B cell (primary cell): Measurements from ENCODE around the gene CENPP. TPM values are rescaled to one million over a fixed set of nuclear protein-coding genes. Genes with fewer than 3 reads are reported as not detected.

Experiments used
- ATAC-seq: fragments of 200-7000 bp; cut with Tn5 transposase; one replicate; pipeline ENCODE4 v1.10.0; 2021; ENCODE audit warnings: low read depth, mild to moderate bottlenecking, moderate number of reproducible peaks, moderate library complexity
- CTCF ChIA-PET: fragments of 350-600 bp; sonication (Branson Sonifier 250); formaldehyde crosslinking; loops from one replicate; lab custom pipeline; 2021; ENCODE audit warnings: antibody characterized with exemption, inconsistent platforms; lab: Charles Lee
- POLR2A ChIA-PET: fragments of 350-600 bp; sonication (Branson Sonifier 250); formaldehyde crosslinking; loops from one replicate; lab custom pipeline; 2021; ENCODE audit warnings: antibody characterized with exemption; lab: Charles Lee
- DNase-seq: peaks from one replicate; pipeline ENCODE4 v3.0.0; 2013
- H2AFZ ChIP-seq: 2 replicates; pipeline ENCODE4 v1.6.1; 2012; ENCODE audit warnings: mild to moderate bottlenecking, low read depth, low read length; ENCODE audit not compliant: insufficient read depth, poor library complexity, severe bottlenecking
- H3K27ac ChIP-seq, 2 donors: 1 replicate in 1 of 2; 2 replicates in 1 of 2; pipeline ENCODE4 v1.5.1; 2012 to 2013; ENCODE audit warnings: low read length in 2 of 2, mild to moderate bottlenecking in 2 of 2, moderate library complexity in 1 of 2
- H3K27me3 ChIP-seq, 4 experiments: fragments of 200-600 bp in 1 of 4; sonication (generic) in 1 of 4; replicated peaks in 1 of 4; 1 replicate in 2 of 4; 2 replicates in 2 of 4; pipeline versions ENCODE4 v1.6.1 to v1.7.0; 2013 to 2016; ENCODE audit warnings: low read length in 3 of 4, mild to moderate bottlenecking in 2 of 4, mixed read lengths in 1 of 4, moderate library complexity in 1 of 4; ENCODE audit not compliant: insufficient read depth in 4 of 4, control insufficient read depth in 3 of 4; ENCODE audit errors: control extremely low read depth in 1 of 4
- H3K36me3 ChIP-seq, 2 experiments: replicated peaks in 1 of 2; 1 replicate in 1 of 2; 2 replicates in 1 of 2; pipeline versions ENCODE4 v1.6.1 to v1.7.1; 2013; ENCODE audit warnings: low read length in 1 of 2; ENCODE audit not compliant: insufficient read depth in 2 of 2, control insufficient read depth in 1 of 2; ENCODE audit errors: control extremely low read depth in 1 of 2, extremely low read depth in 1 of 2
- H3K4me1 ChIP-seq, 2 donors: fragments of 200-600 bp in 1 of 2; sonication (generic) in 1 of 2; 1 replicate in 1 of 2; 2 replicates in 1 of 2; pipeline versions ENCODE4 v1.5.1 to v1.6.1; 2013 to 2017; ENCODE audit warnings: low read length in 2 of 2; ENCODE audit not compliant: control insufficient read depth in 2 of 2, insufficient read depth in 2 of 2
- H3K4me2 ChIP-seq: replicated peaks from 2 replicates; pipeline ENCODE3; 2012; ENCODE audit warnings: mild to moderate bottlenecking, low read depth, low read length; ENCODE audit not compliant: poor library complexity, severe bottlenecking
- H3K4me3 ChIP-seq, 5 experiments: fragments of 200-600 bp in 1 of 5; sonication (generic) in 1 of 5; 1 replicate in 3 of 5; 2 replicates in 2 of 5; pipeline versions ENCODE4 v1.5.1 to v1.7.0; 2011 to 2016; ENCODE audit warnings: low read length in 4 of 5, mild to moderate bottlenecking in 4 of 5, low read depth in 2 of 5, control low read depth in 1 of 5, moderate library complexity in 1 of 5; ENCODE audit not compliant: insufficient read depth in 1 of 5; ENCODE audit errors: control extremely low read depth in 1 of 5, extremely low read depth in 1 of 5
- H3K79me2 ChIP-seq: fragments of 200-600 bp; sonication (generic); one replicate; pipeline ENCODE4 v1.6.0; 2016; ENCODE audit warnings: low read length; ENCODE audit not compliant: control insufficient read depth, insufficient read depth
- H3K9ac ChIP-seq: fragments of 200-600 bp; sonication (generic); 2 replicates; pipeline ENCODE4 v1.6.1; 2017; ENCODE audit warnings: mild to moderate bottlenecking, low read length, moderate library complexity
- H3K9me3 ChIP-seq, 3 donors: one replicate each; pipeline versions ENCODE4 v1.6.1 to v1.7.1; 2013; ENCODE audit warnings: low read length in 2 of 3; ENCODE audit not compliant: control insufficient read depth in 2 of 3, insufficient read depth in 1 of 3; ENCODE audit errors: control extremely low read depth in 1 of 3
- H4K20me1 ChIP-seq: 2 replicates; pipeline ENCODE4 v1.6.0; 2012; ENCODE audit warnings: mild to moderate bottlenecking, low read length; ENCODE audit not compliant: insufficient read depth, control insufficient read depth, poor library complexity, severe bottlenecking
- H3K27ac Mint-ChIP-seq: one replicate; pipeline ENCODE4 v1.8.0; 2021; ENCODE audit warnings: mixed read lengths
- H3K27me3 Mint-ChIP-seq: one replicate; pipeline ENCODE4 v1.8.0; 2021; ENCODE audit warnings: mixed read lengths
- H3K4me1 Mint-ChIP-seq: one replicate; pipeline ENCODE4 v1.8.0; 2021; ENCODE audit warnings: mixed read lengths
- H3K4me3 Mint-ChIP-seq: one replicate; pipeline ENCODE4 v1.8.0; 2021; ENCODE audit warnings: mixed read lengths
- H3K9me3 Mint-ChIP-seq: one replicate; pipeline ENCODE4 v1.8.0; 2022; ENCODE audit warnings: mixed read lengths; ENCODE audit not compliant: insufficient read depth
- EZH2 ChIP-seq: IDR thresholded peaks from 2 replicates; pipeline ENCODE4 v1.6.1; 2012; ENCODE audit warnings: borderline replicate concordance, low read depth, mild to moderate bottlenecking, moderate library complexity, low read length; ENCODE audit not compliant: insufficient read depth, poor library complexity, severe bottlenecking
- WGBS: methylation state at CpG from one replicate; pipeline ENCODE4 v1.1.5; 2013; ENCODE audit warnings: missing lambda C conversion rate; ENCODE audit not compliant: insufficient coverage; 5-methylcytosine and 5-hydroxymethylcytosine counted together
- intact Hi-C: fragments of 100-400 bp; cut with micrococcal nuclease; formaldehyde crosslinking; loops from one replicate; pipeline ENCODE4 v1.10.0; 2022
- polyA plus RNA-seq: library from polyadenylated mRNA; depleted of rRNA; stranded (reverse); fragments of >200 nt; gene quantifications from 2 replicates; pipeline ENCODE4 v1.2.3, GENCODE V29; 2012
- total RNA-seq, 2 donors: library from RNA; stranded (reverse); fragments of 120-200 nt in 1 of 2; gene quantifications; 1 replicate in 1 of 2; 2 replicates in 1 of 2; pipeline versions ENCODE4 v1.2.3 to v1.2.4, GENCODE V29; 2013 to 2022
- TF ChIP-seq, protein P1 (sequence below): fragments of 200-600 bp; IDR thresholded peaks from one replicate; pipeline ENCODE4 v1.8.0; 2022; ENCODE audit warnings: antibody characterized with exemption, mild to moderate bottlenecking

Gene CENPP
- total and polyA plus RNA-seq, 2 donors (not counting 1 experiment from before 2014, with no cell fraction given) = 1.4 to 6.2 TPM

GRCh38 chr9:92590377-92590776, 264.6 kb downstream of the CENPP start:
- no peaks in the 10 kb centered on the region for H3K27me3 Mint-ChIP-seq
- intact Hi-C loops = no loop called here

DNA sequence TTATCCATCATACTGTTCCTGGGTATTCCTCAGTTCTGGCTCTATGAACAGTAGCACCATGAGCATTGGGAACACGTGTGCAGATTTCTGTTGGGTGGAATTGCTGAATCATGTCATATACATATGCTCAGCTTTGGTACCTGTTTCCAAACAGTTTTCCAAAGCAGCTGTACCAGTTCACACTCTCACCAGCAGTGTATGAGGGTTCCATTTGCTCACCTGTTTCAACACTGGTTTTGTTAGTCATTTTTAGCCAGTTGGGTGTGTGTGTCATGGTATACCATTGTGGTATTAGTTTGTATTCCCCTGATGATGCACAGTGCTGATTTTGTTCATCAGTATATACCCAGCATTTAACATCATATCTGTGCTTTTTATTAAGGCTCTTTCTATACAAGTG, 266.8 kb downstream of the CENPP start:
- WGBS = no CpG with 5 or more reads among the region's 1 CpG
- Histone ChIP-seq H4K20me1 (no peaks in the 10 kb centered on the region), H3K4me3 (no peak overlapping the region), H3K9me3 (no peaks in the 10 kb centered on the region), H3K36me3 (no peaks in the 10 kb centered on the region), H3K9ac (no peak overlapping the region), H3K4me1 (no peaks in the 10 kb centered on the region), H3K79me2 (no peaks in the 10 kb centered on the region), H2AFZ (no peak overlapping the region), H3K4me2 (no peak overlapping the region), H3K27ac (no peak overlapping the region), H3K27me3 (no peaks in the 10 kb centered on the region)
- no peaks in the 10 kb centered on the region for H3K9me3 Mint-ChIP-seq
- TF ChIP-seq EZH2 = no peak
- TF ChIP-seq, protein P1, sequence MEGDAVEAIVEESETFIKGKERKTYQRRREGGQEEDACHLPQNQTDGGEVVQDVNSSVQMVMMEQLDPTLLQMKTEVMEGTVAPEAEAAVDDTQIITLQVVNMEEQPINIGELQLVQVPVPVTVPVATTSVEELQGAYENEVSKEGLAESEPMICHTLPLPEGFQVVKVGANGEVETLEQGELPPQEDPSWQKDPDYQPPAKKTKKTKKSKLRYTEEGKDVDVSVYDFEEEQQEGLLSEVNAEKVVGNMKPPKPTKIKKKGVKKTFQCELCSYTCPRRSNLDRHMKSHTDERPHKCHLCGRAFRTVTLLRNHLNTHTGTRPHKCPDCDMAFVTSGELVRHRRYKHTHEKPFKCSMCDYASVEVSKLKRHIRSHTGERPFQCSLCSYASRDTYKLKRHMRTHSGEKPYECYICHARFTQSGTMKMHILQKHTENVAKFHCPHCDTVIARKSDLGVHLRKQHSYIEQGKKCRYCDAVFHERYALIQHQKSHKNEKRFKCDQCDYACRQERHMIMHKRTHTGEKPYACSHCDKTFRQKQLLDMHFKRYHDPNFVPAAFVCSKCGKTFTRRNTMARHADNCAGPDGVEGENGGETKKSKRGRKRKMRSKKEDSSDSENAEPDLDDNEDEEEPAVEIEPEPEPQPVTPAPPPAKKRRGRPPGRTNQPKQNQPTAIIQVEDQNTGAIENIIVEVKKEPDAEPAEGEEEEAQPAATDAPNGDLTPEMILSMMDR = no peak
- DNase-seq = no peak
- ATAC-seq = no peak
- CTCF ChIA-PET = no interaction called here
- no peak overlapping the region for H3K4me3 Mint-ChIP-seq
- H3K27ac Mint-ChIP-seq = no peak overlapping the region
- intact Hi-C loops = no loop called here
- POLR2A ChIA-PET = no interaction called here
- no peaks in the 10 kb centered on the region for H3K27me3 Mint-ChIP-seq
- no peaks in the 10 kb centered on the region for H3K4me1 Mint-ChIP-seq

More at GRCh38 chr9:92590377-92590776, 264.6 kb downstream of the CENPP start:
- Mint-ChIP-seq H3K4me3 (no peak overlapping the region), H3K27ac (no peak overlapping the region), H3K4me1 (no peaks in the 10 kb centered on the region), H3K9me3 (no peaks in the 10 kb centered on the region)
- Histone ChIP-seq H4K20me1 (no peaks in the 10 kb centered on the region), H3K4me2 (no peak overlapping the region), H3K4me3 (no peak overlapping the region), H2AFZ (no peak overlapping the region), H3K9ac (no peak overlapping the region), H3K9me3 (peaks cover 0 to 15% (median 7%) of the 10 kb centered on the region in 3 donors), H3K79me2 (no peaks in the 10 kb centered on the region), H3K36me3 (no peaks in the 10 kb centered on the region), H3K4me1 (no peaks in the 10 kb centered on the region), H3K27ac (no peak overlapping the region), H3K27me3 (no peaks in the 10 kb centered on the region)
- ChIA-PET CTCF (no interaction called here), POLR2A (no interaction called here)
- no peak for ATAC-seq
- DNase-seq = no peak
- 36% methylated on average over 3 of the region's 3 CpGs for WGBS
- TF ChIP-seq, protein P1 = no peak
- no peak for TF ChIP-seq EZH2
